K562 (cell line): Measurements from ENCODE around the gene ZFAND3.

Experiments used
- EHMT2 ChIP-seq: fragments of 450-650 bp; IDR thresholded peaks from 2 replicates; pipeline ENCODE4 v1.6.1; 2018; ENCODE audit warnings: antibody characterized with exemption
- EP300 ChIP-seq: IDR thresholded peaks from 2 replicates; pipeline ENCODE4 v1.6.1; 2012; ENCODE audit warnings: low read length, improper control_type of control experiment
- GABPB1 ChIP-seq: sonication (generic); formaldehyde crosslinking; IDR thresholded peaks from 2 replicates; pipeline ENCODE4 v1.8.0; 2022; ENCODE audit warnings: mild to moderate bottlenecking, missing genetic modification reagents
- RCOR1 ChIP-seq, 2 experiments: IDR thresholded peaks; 2 replicates each; pipeline ENCODE4 v1.6.1; 2012; ENCODE audit warnings: low read depth in 2 of 2, low read length in 2 of 2, borderline replicate concordance in 1 of 2, improper control_type of control experiment in 1 of 2
- RHOXF2B ChIP-seq: fragments of 250-450 bp; sonication (Bioruptor Pico); conservative IDR thresholded peaks from 2 replicates; pipeline ENCODE4 v1.5.1; 2021
- SETDB1 ChIP-seq: IDR thresholded peaks from one replicate; pipeline ENCODE4 v1.6.1; 2012; ENCODE audit warnings: low read length, control low read depth, inconsistent platforms
- XRCC5 ChIP-seq: fragments of 200-400 bp; formaldehyde crosslinking; IDR thresholded peaks from 2 replicates; pipeline ENCODE4 v1.6.1; 2017; ENCODE audit warnings: low read depth, mild to moderate bottlenecking, low read length
- ZNF121 ChIP-seq: sonication (generic); formaldehyde crosslinking; conservative IDR thresholded peaks from 2 replicates; pipeline ENCODE4 v1.8.0; 2022; ENCODE audit warnings: missing genetic modification reagents
- TF ChIP-seq, protein P1 (sequence below), 3 experiments: IDR thresholded peaks in 2 of 3; conservative IDR thresholded peaks in 1 of 3; 2 replicates each; pipeline ENCODE4 v1.5.1; 2011 to 2012; ENCODE audit warnings: low read length in 3 of 3, mild to moderate bottlenecking in 3 of 3, control low read depth in 2 of 3, improper control_type of control experiment in 1 of 3, inconsistent platforms in 1 of 3, low read depth in 1 of 3, mixed read lengths in 1 of 3, moderate library complexity in 1 of 3; ENCODE audit not compliant: insufficient read depth in 2 of 3
- TF ChIP-seq, protein P2 (sequence below): fragments of 250-450 bp; sonication (Bioruptor Pico); IDR thresholded peaks from 2 replicates; pipeline ENCODE4 v1.4.0; 2020; ENCODE audit warnings: mild to moderate bottlenecking, moderate library complexity, borderline replicate concordance
- TF ChIP-seq, protein P3 (sequence below): sonication (generic); formaldehyde crosslinking; IDR thresholded peaks from 2 replicates; pipeline ENCODE4 v1.8.1; 2023; ENCODE audit warnings: mild to moderate bottlenecking, missing genetic modification reagents, moderate library complexity

DNA sequence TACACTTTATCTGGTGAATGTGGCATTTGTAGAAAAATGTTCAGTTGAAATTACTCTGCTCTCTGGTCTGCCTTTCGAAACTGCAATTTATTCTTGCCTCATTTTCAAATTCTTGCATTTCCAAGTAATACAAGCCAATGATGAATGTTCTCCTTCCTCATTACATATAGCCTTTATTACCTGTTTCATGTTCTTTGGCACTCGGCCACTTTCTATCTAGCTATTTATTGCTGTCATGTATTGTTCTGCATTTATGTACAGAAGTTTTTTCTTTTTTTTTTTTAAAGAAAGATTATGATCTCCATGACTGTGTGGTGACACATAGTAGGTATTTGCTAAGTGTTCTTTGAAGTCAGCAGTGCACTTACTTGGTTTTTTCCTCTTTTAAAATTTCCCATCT, 261.4 kb downstream of the ZFAND3 start:
- TF ChIP-seq ZNF121 (CRISPR knock-in tag): no peak
- no peak for TF ChIP-seq EHMT2
- no peak for TF ChIP-seq RCOR1 (IDR thresholded peaks at IDR 0.05; ENCODE audit: borderline replicate concordance in 1 of 2, low read depth in 2 of 2, low read length in 2 of 2)
- TF ChIP-seq RHOXF2B (CRISPR knock-in tag): no peak
- no peak for TF ChIP-seq XRCC5
- TF ChIP-seq GABPB1 (CRISPR knock-in tag): no peak
- TF ChIP-seq SETDB1: no peak
- no peak for TF ChIP-seq EP300
- TF ChIP-seq, protein P1, sequence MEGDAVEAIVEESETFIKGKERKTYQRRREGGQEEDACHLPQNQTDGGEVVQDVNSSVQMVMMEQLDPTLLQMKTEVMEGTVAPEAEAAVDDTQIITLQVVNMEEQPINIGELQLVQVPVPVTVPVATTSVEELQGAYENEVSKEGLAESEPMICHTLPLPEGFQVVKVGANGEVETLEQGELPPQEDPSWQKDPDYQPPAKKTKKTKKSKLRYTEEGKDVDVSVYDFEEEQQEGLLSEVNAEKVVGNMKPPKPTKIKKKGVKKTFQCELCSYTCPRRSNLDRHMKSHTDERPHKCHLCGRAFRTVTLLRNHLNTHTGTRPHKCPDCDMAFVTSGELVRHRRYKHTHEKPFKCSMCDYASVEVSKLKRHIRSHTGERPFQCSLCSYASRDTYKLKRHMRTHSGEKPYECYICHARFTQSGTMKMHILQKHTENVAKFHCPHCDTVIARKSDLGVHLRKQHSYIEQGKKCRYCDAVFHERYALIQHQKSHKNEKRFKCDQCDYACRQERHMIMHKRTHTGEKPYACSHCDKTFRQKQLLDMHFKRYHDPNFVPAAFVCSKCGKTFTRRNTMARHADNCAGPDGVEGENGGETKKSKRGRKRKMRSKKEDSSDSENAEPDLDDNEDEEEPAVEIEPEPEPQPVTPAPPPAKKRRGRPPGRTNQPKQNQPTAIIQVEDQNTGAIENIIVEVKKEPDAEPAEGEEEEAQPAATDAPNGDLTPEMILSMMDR (IDR thresholded peaks at IDR 0.05 in 2 of 3, conservative IDR thresholded peaks at IDR 0.05 in 1 of 3; ENCODE audit: insufficient read depth in 2 of 3, low read depth in 1 of 3, low read length in 3 of 3): no peak
- TF ChIP-seq, protein P2, sequence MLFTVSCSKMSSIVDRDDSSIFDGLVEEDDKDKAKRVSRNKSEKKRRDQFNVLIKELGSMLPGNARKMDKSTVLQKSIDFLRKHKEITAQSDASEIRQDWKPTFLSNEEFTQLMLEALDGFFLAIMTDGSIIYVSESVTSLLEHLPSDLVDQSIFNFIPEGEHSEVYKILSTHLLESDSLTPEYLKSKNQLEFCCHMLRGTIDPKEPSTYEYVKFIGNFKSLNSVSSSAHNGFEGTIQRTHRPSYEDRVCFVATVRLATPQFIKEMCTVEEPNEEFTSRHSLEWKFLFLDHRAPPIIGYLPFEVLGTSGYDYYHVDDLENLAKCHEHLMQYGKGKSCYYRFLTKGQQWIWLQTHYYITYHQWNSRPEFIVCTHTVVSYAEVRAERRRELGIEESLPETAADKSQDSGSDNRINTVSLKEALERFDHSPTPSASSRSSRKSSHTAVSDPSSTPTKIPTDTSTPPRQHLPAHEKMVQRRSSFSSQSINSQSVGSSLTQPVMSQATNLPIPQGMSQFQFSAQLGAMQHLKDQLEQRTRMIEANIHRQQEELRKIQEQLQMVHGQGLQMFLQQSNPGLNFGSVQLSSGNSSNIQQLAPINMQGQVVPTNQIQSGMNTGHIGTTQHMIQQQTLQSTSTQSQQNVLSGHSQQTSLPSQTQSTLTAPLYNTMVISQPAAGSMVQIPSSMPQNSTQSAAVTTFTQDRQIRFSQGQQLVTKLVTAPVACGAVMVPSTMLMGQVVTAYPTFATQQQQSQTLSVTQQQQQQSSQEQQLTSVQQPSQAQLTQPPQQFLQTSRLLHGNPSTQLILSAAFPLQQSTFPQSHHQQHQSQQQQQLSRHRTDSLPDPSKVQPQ (CRISPR knock-in tag): no peak
- TF ChIP-seq, protein P3, sequence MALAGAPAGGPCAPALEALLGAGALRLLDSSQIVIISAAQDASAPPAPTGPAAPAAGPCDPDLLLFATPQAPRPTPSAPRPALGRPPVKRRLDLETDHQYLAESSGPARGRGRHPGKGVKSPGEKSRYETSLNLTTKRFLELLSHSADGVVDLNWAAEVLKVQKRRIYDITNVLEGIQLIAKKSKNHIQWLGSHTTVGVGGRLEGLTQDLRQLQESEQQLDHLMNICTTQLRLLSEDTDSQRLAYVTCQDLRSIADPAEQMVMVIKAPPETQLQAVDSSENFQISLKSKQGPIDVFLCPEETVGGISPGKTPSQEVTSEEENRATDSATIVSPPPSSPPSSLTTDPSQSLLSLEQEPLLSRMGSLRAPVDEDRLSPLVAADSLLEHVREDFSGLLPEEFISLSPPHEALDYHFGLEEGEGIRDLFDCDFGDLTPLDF (CRISPR knock-in tag): no peak
